Measurements from ENCODE around the gene MFAP3.

Gene MFAP3

DNA sequence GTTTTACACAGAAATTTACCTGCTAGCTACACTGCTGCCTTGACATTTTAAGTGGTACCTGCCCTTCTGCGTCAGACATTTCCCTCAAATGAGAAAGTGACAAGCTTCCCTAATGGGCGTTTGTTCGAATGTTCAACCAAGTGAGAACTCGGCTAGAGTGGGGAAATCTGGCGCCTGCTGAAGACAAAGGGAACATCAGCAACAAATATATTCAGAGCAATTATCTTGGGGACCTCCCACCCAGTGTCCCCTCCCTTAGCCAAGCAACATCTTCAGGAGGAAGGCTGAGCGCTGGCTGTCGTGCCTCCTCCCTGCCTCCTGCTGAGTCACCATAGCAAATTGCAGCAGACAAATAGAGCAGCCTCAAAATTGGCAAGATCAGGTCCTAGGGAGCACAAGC lies 57.1 kb downstream of the MFAP3 start:
- no peak for DNase-seq

- DNase-seq: no peak
Measured at GRCh38 chr5:154097031-154097430, 58.3 kb downstream of the MFAP3 start.

DNA sequence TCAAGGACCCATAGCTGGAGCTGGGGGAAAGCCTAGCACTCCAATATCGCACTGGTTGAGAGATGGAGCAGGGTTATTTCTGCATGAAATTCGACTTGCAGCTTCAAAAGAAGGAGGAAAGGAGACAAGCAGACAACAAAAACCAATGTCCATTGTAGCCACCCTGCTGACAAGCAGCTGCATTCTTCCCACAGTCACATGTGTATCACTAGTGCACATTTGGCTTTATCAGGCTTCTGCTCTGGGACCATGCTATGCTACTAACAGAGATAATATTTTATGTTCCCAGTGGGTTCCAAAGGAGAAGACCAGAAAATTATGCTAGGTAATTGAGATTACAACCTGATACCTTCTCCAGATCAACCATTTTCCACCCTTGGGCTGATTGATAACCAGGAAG lies 59.7 kb downstream of the MFAP3 start:
- DNase-seq: no peak

DNA sequence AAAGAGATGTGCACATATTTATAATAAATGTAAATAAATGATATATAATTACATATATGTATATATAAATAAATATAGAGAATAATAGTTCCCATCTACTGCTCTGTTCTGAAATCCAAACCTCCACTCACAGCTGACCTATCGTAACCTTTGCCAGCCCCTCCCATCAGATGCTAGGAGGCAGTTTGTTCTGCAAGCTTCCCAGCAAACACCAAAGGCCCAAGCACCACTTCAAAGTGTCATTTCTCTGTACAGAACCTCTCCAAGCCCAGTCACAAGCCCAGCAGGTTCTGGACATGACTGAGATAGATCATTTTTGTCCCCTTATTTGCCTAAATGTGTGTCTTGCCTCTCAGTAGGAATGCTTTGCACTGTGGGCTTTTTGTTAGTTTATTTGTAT lies 62.4 kb downstream of the MFAP3 start:
- no peak for DNase-seq

GRCh38 chr5:154103233-154103632 lies 64.5 kb downstream of the MFAP3 start:
- no peak for DNase-seq

Measured in activated naive CD4-positive, alpha-beta T cell (primary cell).